T-cell (primary cell): Measurements from ENCODE around the gene FRAT1. TPM values are rescaled to one million over a fixed set of nuclear protein-coding genes. Genes with fewer than 3 reads are reported as not detected.

Source experiments
- ATAC-seq, 4 experiments: fragments of 200-7000 bp in 3 of 4; fragments of 150-1000 bp in 1 of 4; cut with Tn5 transposase; replicated peaks in 1 of 4; 1 replicate in 3 of 4; 2 replicates in 1 of 4; pipeline ENCODE4 v1.10.0; 2021; ENCODE audit warnings: moderate library complexity in 3 of 4, mild to moderate bottlenecking in 2 of 4, moderate number of reproducible peaks in 1 of 4
- CTCF ChIA-PET, 2 donors: fragments of 300-600 bp; sonication (Branson Sonifier 250); formaldehyde crosslinking; loops; one replicate each; lab custom pipeline; 2022; ENCODE audit warnings: antibody characterized with exemption in 2 of 2; lab: Charles Lee
- POLR2A ChIA-PET, 2 donors: fragments of 300-600 bp; sonication (Branson Sonifier 250); formaldehyde crosslinking; loops; one replicate each; lab custom pipeline; 2022; ENCODE audit warnings: antibody characterized with exemption in 2 of 2; lab: Charles Lee
- DNase-seq, 35 experiments: peaks; one replicate each; pipeline versions ENCODE4 v3.0.0 to v3.0.0-alpha.2; 2013 to 2023
- H3K27ac ChIP-seq: one replicate; pipeline ENCODE4 v1.5.1; 2013; ENCODE audit warnings: low read length
- H3K27me3 ChIP-seq, 2 experiments: replicated peaks in 1 of 2; 1 replicate in 1 of 2; 2 replicates in 1 of 2; pipeline versions ENCODE4 v1.6.1 to v1.7.0; 2013; ENCODE audit warnings: low read length in 1 of 2, mixed read lengths in 1 of 2; ENCODE audit not compliant: control insufficient read depth in 2 of 2, insufficient read depth in 2 of 2; ENCODE audit errors: extremely low read depth in 1 of 2
- H3K36me3 ChIP-seq, 2 donors: 1 replicate in 1 of 2; 2 replicates in 1 of 2; pipeline versions ENCODE4 v1.6.1 to v1.7.0; 2013; ENCODE audit warnings: low read length in 1 of 2; ENCODE audit not compliant: control insufficient read depth in 2 of 2, insufficient read depth in 1 of 2; ENCODE audit errors: extremely low read depth in 1 of 2
- H3K4me1 ChIP-seq, 2 experiments: 1 replicate in 1 of 2; 2 replicates in 1 of 2; pipeline versions ENCODE4 v1.6.1 to v1.7.0; 2013; ENCODE audit warnings: low read length in 2 of 2, mixed read lengths in 1 of 2; ENCODE audit not compliant: insufficient read depth in 2 of 2, control insufficient read depth in 1 of 2; ENCODE audit errors: extremely low read depth in 1 of 2
- H3K4me3 ChIP-seq, 2 donors: 1 replicate in 1 of 2; 2 replicates in 1 of 2; pipeline versions ENCODE4 v1.5.1 to v1.7.0; 2013; ENCODE audit warnings: mild to moderate bottlenecking in 2 of 2, low read length in 1 of 2, moderate library complexity in 1 of 2; ENCODE audit not compliant: control insufficient read depth in 1 of 2; ENCODE audit errors: extremely low read depth in 1 of 2
- H3K9me3 ChIP-seq: 2 replicates; pipeline ENCODE4 v1.7.0; 2013
- H3K27ac Mint-ChIP-seq, 2 donors: one replicate each; pipeline ENCODE4 v1.8.0; 2020 to 2021; ENCODE audit warnings: mild to moderate bottlenecking in 2 of 2, mixed read lengths in 2 of 2
- H3K27me3 Mint-ChIP-seq, 2 donors: one replicate each; pipeline ENCODE4 v1.8.0; 2021 to 2022; ENCODE audit warnings: mixed read lengths in 2 of 2
- H3K36me3 Mint-ChIP-seq: one replicate; pipeline ENCODE4 v1.8.0; 2021; ENCODE audit warnings: mixed read lengths
- H3K4me1 Mint-ChIP-seq, 3 donors: one replicate each; pipeline ENCODE4 v1.8.0; 2020 to 2022; ENCODE audit warnings: mixed read lengths in 3 of 3, mild to moderate bottlenecking in 1 of 3
- H3K4me3 Mint-ChIP-seq, 3 donors: one replicate each; pipeline ENCODE4 v1.8.0; 2020 to 2022; ENCODE audit warnings: mild to moderate bottlenecking in 3 of 3, mixed read lengths in 3 of 3, moderate library complexity in 3 of 3
- H3K9me3 Mint-ChIP-seq, 3 donors: one replicate each; pipeline ENCODE4 v1.8.0; 2020 to 2022; ENCODE audit warnings: mixed read lengths in 3 of 3
- WGBS: methylation state at CpG from one replicate; pipeline ENCODE4 v1.1.5; 2013; ENCODE audit warnings: missing lambda C conversion rate; ENCODE audit not compliant: insufficient coverage; 5-methylcytosine and 5-hydroxymethylcytosine counted together
- total RNA-seq, 35 experiments: library from RNA in 6 of 35; stranded (reverse) in 6 of 35; fragments of 120-200 nt in 1 of 35; gene quantifications; one replicate each; pipeline versions ENCODE4 v1.2.1 to v1.2.4 and lab custom pipeline; 2013 to 2026

The FRAT1 gene
- total RNA-seq, 5 donors from 2014 or later (not counting 1 experiment from before 2014, with no cell fraction given), result 20.6 to 47.9 (median 23.4) TPM

GRCh38 chr10:97323501-97323900 lies 4.4 kb downstream of the FRAT1 start:
- 76% methylated on average over 3 of the region's 4 CpGs for WGBS
- no peaks in the 10 kb centered on the region for H3K9me3 ChIP-seq
- no peak overlapping the region for H3K4me3 ChIP-seq
- H3K27ac ChIP-seq, result no peak overlapping the region
- H3K27me3 Mint-ChIP-seq, result no peaks in the 10 kb centered on the region
- CTCF ChIA-PET, result interaction anchor here (0.7 to 1.2 kb wide), 2 partner anchors 45 to 374 kb away, joined by 3 read pairs; no protein-coding TSS in a partner anchor
- no peaks in the 10 kb centered on the region for H3K27me3 ChIP-seq
- H3K9me3 Mint-ChIP-seq, result no peaks in the 10 kb centered on the region
- no peak for DNase-seq
- peaks cover 0 to 1% of the 10 kb centered on the region in 2 donors for H3K36me3 ChIP-seq
- H3K4me1 Mint-ChIP-seq, result peaks cover 38 to 52% (median 41%) of the 10 kb centered on the region in 3 donors
- H3K4me1 ChIP-seq, result peaks cover 16 to 30% of the 10 kb centered on the region in 2 experiments
- H3K27ac Mint-ChIP-seq, result no peak overlapping the region
- H3K36me3 Mint-ChIP-seq, result no peaks in the 10 kb centered on the region
- no peak overlapping the region for H3K4me3 Mint-ChIP-seq
- no peak for ATAC-seq
- POLR2A ChIA-PET, result no interaction called here

- ChIA-PET POLR2A (interaction anchor here in 1 of 2 donors (0.6 kb wide), 1 partner anchor 12 kb away, joined by 3 read pairs; no protein-coding TSS in a partner anchor), CTCF (interaction anchor here in 1 of 2 donors (0.6 kb wide), 1 partner anchor 75 kb away, joined by 3 read pairs; no protein-coding TSS in a partner anchor)
- DNase-seq (no peak), ATAC-seq (no peak)
- Histone ChIP-seq H3K27ac (no peak overlapping the region), H3K27me3 (no peaks in the 10 kb centered on the region), H3K4me3 (no peak overlapping the region), H3K36me3 (peaks cover 0 to 14% of the 10 kb centered on the region in 2 donors), H3K4me1 (peaks cover 12 to 25% of the 10 kb centered on the region in 2 experiments), H3K9me3 (no peaks in the 10 kb centered on the region)
- 89% methylated on average over 7 of the region's 9 CpGs for WGBS
- H3K36me3 Mint-ChIP-seq, result peaks cover 12% of the 10 kb centered on the region
- H3K27ac Mint-ChIP-seq, result no peak overlapping the region
- H3K4me3 Mint-ChIP-seq, result no peak overlapping the region
- peaks cover 40 to 56% (median 47%) of the 10 kb centered on the region in 3 donors for H3K4me1 Mint-ChIP-seq
- no peaks in the 10 kb centered on the region for H3K9me3 Mint-ChIP-seq
- no peaks in the 10 kb centered on the region for H3K27me3 Mint-ChIP-seq
These were observed 6.7 kb downstream of the FRAT1 start for GRCh38 chr10:97325754-97326153.

- ATAC-seq (no peak), DNase-seq (no peak)
- WGBS, result 85% methylated on average over 5 of the region's 7 CpGs
- ChIA-PET CTCF (interaction anchor here in 1 of 2 donors (0.7 kb wide), 1 partner anchor 1764 kb away, joined by 8 read pairs; no protein-coding TSS in a partner anchor), POLR2A (interaction anchor here (0.5 to 0.8 kb wide), 3 partner anchors 22 to 73 kb away, joined by 3 to 8 read pairs (median 3); partner anchors contain the start of gene RRP12 (in 1 of the 2))
- peaks cover 0 to 20% of the 10 kb centered on the region in 2 donors for H3K36me3 ChIP-seq
- H3K4me3 ChIP-seq, result no peak overlapping the region
- no peaks in the 10 kb centered on the region for H3K9me3 ChIP-seq
- H3K9me3 Mint-ChIP-seq, result no peaks in the 10 kb centered on the region
- H3K27ac Mint-ChIP-seq, result peak overlapping the region; percentile 59 to 69
- no peak overlapping the region for H3K4me3 Mint-ChIP-seq
- peaks cover 7 to 29% of the 10 kb centered on the region in 2 experiments for H3K4me1 ChIP-seq
- no peaks in the 10 kb centered on the region for H3K27me3 ChIP-seq
- H3K4me1 Mint-ChIP-seq, result peaks cover 47 to 59% (median 48%) of the 10 kb centered on the region in 3 donors
- H3K27me3 Mint-ChIP-seq, result no peaks in the 10 kb centered on the region
- no peak overlapping the region for H3K27ac ChIP-seq
- peaks cover 16% of the 10 kb centered on the region for H3K36me3 Mint-ChIP-seq
These were observed 8.6 kb downstream of the FRAT1 start for GRCh38 chr10:97327348-97328294.

- no peaks in the 10 kb centered on the region for H3K27me3 Mint-ChIP-seq
- H3K4me3 Mint-ChIP-seq, result no peak overlapping the region
- H3K9me3 ChIP-seq, result no peaks in the 10 kb centered on the region
- no peaks in the 10 kb centered on the region for H3K9me3 Mint-ChIP-seq
- H3K36me3 ChIP-seq, result peaks cover 0 to 20% of the 10 kb centered on the region in 2 donors
- peaks cover 11 to 39% of the 10 kb centered on the region in 2 experiments for H3K4me1 ChIP-seq
- no peak overlapping the region for H3K4me3 ChIP-seq
- ChIA-PET POLR2A (interaction anchor here (0.6 to 0.8 kb wide), 2 partner anchors 64 to 72 kb away, joined by 3 to 6 read pairs; partner anchors contain the start of gene RRP12 (in 1 of the 2)), CTCF (no interaction called here)
- H3K4me1 Mint-ChIP-seq, result peaks cover 57 to 67% (median 59%) of the 10 kb centered on the region in 3 donors
- no peak for ATAC-seq
- 100% methylated on average over 1 of the region's 3 CpGs for whole genome bisulfite sequencing
- no peaks in the 10 kb centered on the region for H3K27me3 ChIP-seq
- no peak for DNase-seq
- peaks cover 21% of the 10 kb centered on the region for H3K36me3 Mint-ChIP-seq
- peak overlapping the region; percentile 8 to 34 for H3K27ac Mint-ChIP-seq
- H3K27ac ChIP-seq, result no peak overlapping the region
These were observed 9.8 kb downstream of the FRAT1 start for GRCh38 chr10:97328646-97329453.

GRCh38 chr10:97329766-97330165 lies 10.7 kb downstream of the FRAT1 start:
- Histone ChIP-seq H3K36me3 (peaks cover 0 to 20% of the 10 kb centered on the region in 2 donors), H3K4me3 (no peak overlapping the region), H3K27ac (no peak overlapping the region), H3K9me3 (no peaks in the 10 kb centered on the region), H3K4me1 (peaks cover 11 to 39% of the 10 kb centered on the region in 2 experiments), H3K27me3 (no peaks in the 10 kb centered on the region)
- Mint-ChIP-seq H3K27ac (no peak overlapping the region), H3K36me3 (peaks cover 21% of the 10 kb centered on the region), H3K4me1 (peaks cover 57 to 67% (median 59%) of the 10 kb centered on the region in 3 donors), H3K27me3 (no peaks in the 10 kb centered on the region), H3K9me3 (no peaks in the 10 kb centered on the region), H3K4me3 (no peak overlapping the region)
- DNase-seq (no peak), ATAC-seq (no peak)
- ChIA-PET POLR2A (interaction anchor here in 1 of 2 donors (0.6 kb wide), 1 partner anchor 15 kb away, joined by 3 read pairs; no protein-coding TSS in a partner anchor), CTCF (no interaction called here)
- 98% methylated on average over 4 of the region's 5 CpGs for WGBS
